Measurements from ENCODE around the gene PSORS1C2. TPM values are rescaled to one million over a fixed set of nuclear protein-coding genes. Genes with fewer than 3 reads are reported as not detected.

PSORS1C2 gene
- total RNA-seq, 1 donor = not detected

DNA sequence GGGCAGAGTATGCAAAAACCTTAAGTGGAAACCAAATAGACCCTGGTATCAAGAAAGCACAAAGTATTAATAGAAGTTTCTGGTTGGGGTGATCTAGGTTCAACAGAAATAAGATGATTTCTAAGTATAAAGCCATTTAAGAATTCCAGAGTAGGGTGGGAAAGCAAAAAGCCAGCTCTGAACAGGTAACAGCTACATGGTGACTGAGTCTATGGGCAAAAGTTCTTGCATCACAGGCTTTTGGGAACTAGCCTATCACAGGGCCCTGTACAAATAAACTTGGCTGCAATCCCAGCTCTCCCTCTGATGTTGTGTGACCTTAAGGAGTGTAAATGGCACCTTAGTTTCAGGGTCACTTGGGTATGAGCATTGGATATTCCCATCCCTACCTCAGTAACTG lies 25.1 kb upstream of the PSORS1C2 start:
- Histone ChIP-seq H4K20me1 (ENCODE audit: insufficient read depth, low read length) (no peaks in the 10 kb centered on the region), H3K4me3 (ENCODE audit: insufficient read depth, low read length) (no peak overlapping the region), H3K27ac (ENCODE audit: low read depth, low read length) (no peak overlapping the region), H3K4me1 (ENCODE audit: insufficient read depth, low read length) (peaks cover 9% of the 10 kb centered on the region), H3K36me3 (ENCODE audit: insufficient read depth, low read length) (peaks cover 10% of the 10 kb centered on the region), H3K27me3 (ENCODE audit: insufficient read depth, low read length) (no peaks in the 10 kb centered on the region), H3K9me3 (ENCODE audit: low read depth, low read length) (no peaks in the 10 kb centered on the region), H3K79me2 (ENCODE audit: insufficient read depth, low read length) (peaks cover 13% of the 10 kb centered on the region), H3K4me2 (ENCODE audit: insufficient read depth, low read length) (no peak overlapping the region), H2AFZ (ENCODE audit: low read length) (no peak overlapping the region)
- TF ChIP-seq, protein P1, sequence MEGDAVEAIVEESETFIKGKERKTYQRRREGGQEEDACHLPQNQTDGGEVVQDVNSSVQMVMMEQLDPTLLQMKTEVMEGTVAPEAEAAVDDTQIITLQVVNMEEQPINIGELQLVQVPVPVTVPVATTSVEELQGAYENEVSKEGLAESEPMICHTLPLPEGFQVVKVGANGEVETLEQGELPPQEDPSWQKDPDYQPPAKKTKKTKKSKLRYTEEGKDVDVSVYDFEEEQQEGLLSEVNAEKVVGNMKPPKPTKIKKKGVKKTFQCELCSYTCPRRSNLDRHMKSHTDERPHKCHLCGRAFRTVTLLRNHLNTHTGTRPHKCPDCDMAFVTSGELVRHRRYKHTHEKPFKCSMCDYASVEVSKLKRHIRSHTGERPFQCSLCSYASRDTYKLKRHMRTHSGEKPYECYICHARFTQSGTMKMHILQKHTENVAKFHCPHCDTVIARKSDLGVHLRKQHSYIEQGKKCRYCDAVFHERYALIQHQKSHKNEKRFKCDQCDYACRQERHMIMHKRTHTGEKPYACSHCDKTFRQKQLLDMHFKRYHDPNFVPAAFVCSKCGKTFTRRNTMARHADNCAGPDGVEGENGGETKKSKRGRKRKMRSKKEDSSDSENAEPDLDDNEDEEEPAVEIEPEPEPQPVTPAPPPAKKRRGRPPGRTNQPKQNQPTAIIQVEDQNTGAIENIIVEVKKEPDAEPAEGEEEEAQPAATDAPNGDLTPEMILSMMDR (IDR thresholded peaks at IDR 0.05; ENCODE audit: extremely low read depth, low read depth, low read length) = no peak
- DNase-seq (ENCODE audit: insufficient read length, low spot score, missing footprints) = peak; percentile 92

DNA sequence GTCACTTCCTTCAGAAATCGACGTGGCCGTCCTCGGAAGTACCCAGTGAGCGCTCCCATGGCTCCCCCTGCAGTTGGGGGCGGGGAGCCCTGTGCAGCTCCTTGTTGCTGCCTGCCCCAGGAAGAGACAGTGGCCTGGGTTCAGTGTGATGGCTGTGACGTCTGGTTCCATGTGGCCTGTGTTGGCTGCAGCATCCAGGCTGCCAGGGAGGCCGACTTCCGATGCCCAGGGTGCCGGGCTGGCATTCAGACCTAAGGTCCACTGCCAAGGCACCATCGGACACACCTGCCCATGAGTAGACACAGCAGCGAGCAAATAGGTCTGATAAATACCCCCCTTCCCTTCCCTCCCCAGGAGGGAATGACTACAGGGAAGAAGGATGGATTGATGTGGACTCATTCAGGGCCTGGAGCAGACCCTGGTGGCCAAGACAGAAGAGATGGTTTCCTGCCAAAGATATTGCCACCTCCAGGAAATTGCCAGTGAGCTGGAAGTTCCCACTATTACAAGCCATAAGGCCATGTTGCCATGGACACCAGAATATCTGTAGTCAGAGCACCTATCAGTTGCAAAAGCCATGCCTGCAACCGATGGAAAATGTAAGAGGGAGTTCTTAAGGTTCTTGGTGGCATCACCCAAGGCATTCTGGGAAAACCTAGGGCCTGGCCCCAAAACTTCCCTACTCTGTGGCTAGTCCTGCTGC lies 23.7 kb upstream of the PSORS1C2 start:
- Histone ChIP-seq H3K36me3 (ENCODE audit: insufficient read depth, low read length) (peaks cover 10% of the 10 kb centered on the region), H2AFZ (ENCODE audit: low read length) (no peak overlapping the region)

DNA sequence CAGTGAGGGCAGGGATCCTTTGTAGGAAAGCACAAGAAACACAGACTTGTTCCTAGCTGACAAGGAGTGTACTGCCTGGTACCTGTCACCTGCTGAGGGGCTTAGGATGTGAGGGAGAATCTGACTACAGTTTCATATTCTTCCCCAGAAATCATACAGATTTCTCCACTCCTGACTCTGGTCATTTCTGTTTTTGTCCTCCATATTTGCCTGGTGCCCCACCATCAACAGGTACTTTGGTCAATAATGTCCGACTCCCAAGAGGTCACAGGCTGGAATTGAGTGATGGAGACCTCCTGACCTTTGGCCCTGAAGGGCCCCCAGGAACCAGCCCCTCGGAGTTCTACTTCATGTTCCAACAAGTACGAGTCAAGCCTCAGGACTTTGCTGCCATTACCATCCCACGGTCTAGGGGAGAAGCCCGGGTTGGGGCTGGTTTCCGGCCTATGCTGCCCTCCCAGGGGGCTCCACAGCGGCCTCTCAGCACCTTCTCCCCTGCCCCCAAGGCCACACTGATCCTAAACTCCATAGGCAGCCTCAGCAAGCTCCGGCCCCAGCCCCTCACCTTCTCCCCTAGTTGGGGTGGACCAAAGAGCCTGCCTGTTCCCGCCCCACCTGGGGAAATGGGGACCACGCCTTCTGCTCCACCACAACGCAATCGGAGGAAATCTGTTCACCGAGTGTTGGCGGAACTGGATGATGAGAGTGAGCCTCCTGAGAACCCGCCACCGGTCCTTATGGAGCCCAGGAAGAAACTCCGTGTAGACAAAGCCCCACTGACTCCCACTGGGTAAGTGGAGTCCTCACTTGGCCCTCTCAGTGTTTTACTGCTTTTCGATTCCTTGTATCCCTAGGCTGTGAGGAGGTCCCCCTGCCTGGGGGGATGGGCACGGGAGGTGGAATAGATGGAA lies 22.6 kb upstream of the PSORS1C2 start:
- DNase-seq (ENCODE audit: insufficient read length, low spot score, missing footprints) = no peak
- H3K79me2 ChIP-seq (ENCODE audit: insufficient read depth, low read length) = peaks cover 20% of the 10 kb centered on the region
- TF ChIP-seq, protein P1 (IDR thresholded peaks at IDR 0.05; ENCODE audit: extremely low read depth, low read depth, low read length) = no peak

More for the DNA sequence above, 23.7 kb upstream of the PSORS1C2 start:
- TF ChIP-seq, protein P1 (IDR thresholded peaks at IDR 0.05; ENCODE audit: extremely low read depth, low read depth, low read length) = no peak
- Histone ChIP-seq H3K27me3 (ENCODE audit: insufficient read depth, low read length) (no peaks in the 10 kb centered on the region), H3K4me1 (ENCODE audit: insufficient read depth, low read length) (peaks cover 10% of the 10 kb centered on the region), H3K79me2 (ENCODE audit: insufficient read depth, low read length) (peaks cover 16% of the 10 kb centered on the region), H3K4me3 (ENCODE audit: insufficient read depth, low read length) (no peak overlapping the region), H4K20me1 (ENCODE audit: insufficient read depth, low read length) (no peaks in the 10 kb centered on the region), H3K9me3 (ENCODE audit: low read depth, low read length) (no peaks in the 10 kb centered on the region), H3K27ac (ENCODE audit: low read depth, low read length) (no peak overlapping the region), H3K4me2 (ENCODE audit: insufficient read depth, low read length) (no peak overlapping the region)
- no peak for DNase-seq (ENCODE audit: insufficient read length, low spot score, missing footprints)

More for the DNA sequence above, 22.6 kb upstream of the PSORS1C2 start:
- peaks cover 14% of the 10 kb centered on the region for H3K4me1 ChIP-seq (ENCODE audit: insufficient read depth, low read length)
- H4K20me1 ChIP-seq (ENCODE audit: insufficient read depth, low read length) = no peaks in the 10 kb centered on the region
- H3K4me3 ChIP-seq (ENCODE audit: insufficient read depth, low read length) = no peak overlapping the region
- H3K9me3 ChIP-seq (ENCODE audit: low read depth, low read length) = no peaks in the 10 kb centered on the region
- no peaks in the 10 kb centered on the region for H3K27me3 ChIP-seq (ENCODE audit: insufficient read depth, low read length)
- H3K27ac ChIP-seq (ENCODE audit: low read depth, low read length) = no peak overlapping the region
- H3K4me2 ChIP-seq (ENCODE audit: insufficient read depth, low read length) = no peak overlapping the region
- H2AFZ ChIP-seq (ENCODE audit: low read length) = no peak overlapping the region
- peaks cover 10% of the 10 kb centered on the region for H3K36me3 ChIP-seq (ENCODE audit: insufficient read depth, low read length)
